SK-MEL-5 (cell line): ENCODE results near the gene PHF20. TPM values are rescaled to one million over a fixed set of nuclear protein-coding genes. Genes with fewer than 3 reads are reported as not detected.
A peak's percentile ranks its signal among the peaks of the same experiment; 100 is the strongest.
"Not testable (repeated sequence)": the region's sequence is repeated elsewhere in the genome, so short reads cannot be mapped to it uniquely, and the experiment has no call there.

ENCODE experiments used
- DNase-seq: peaks from one replicate; pipeline ENCODE4 v3.0.0-alpha.2; 2016; ENCODE audit warnings: low read depth, low spot score
- in situ Hi-C: cut with HindIII; loops from 2 replicates; pipeline ENCODE4 v1.10.0; 2016; ENCODE audit warnings: low sequenced_read_pairs, high pct_unique_total_duplicates, low pct_unique_long_range_greater_than_20kb
- total RNA-seq: library from RNA; depleted of rRNA; stranded (reverse); fragments of >200 nt; shearing (Covaris generic); gene quantifications from 2 replicates; pipeline ENCODE4 v1.2.3, GENCODE V29; 2014

PHF20 gene
- total RNA-seq, 1 experiment from 2014 or later: 44.4 TPM

GRCh38 chr20:35967979-35968640 is 196.3 kb downstream of the PHF20 start, which contains the start of gene CNBD2:
CNBD2 (plus strand) TSS chr20:35968590; CDS start chr20:35968763, 173 bp downstream.
- no peak for DNase-seq
- in situ Hi-C loops: no loop called here

- DNase-seq: no peak
- in situ Hi-C loops: no loop called here
These were observed 197.1 kb downstream of the PHF20 start for GRCh38 chr20:35968930-35969329.

GRCh38 chr20:35971981-35972380 is 200.2 kb downstream of the PHF20 start:
- no peak for DNase-seq
- in situ Hi-C loops: no loop called here

GRCh38 chr20:35972462-35972861 is 200.6 kb downstream of the PHF20 start:
- in situ Hi-C loops: no loop called here
- DNase-seq: no peak

GRCh38 chr20:35974256-35974655 is 202.4 kb downstream of the PHF20 start:
- in situ Hi-C loops: no loop called here

GRCh38 chr20:35975576-35976373 is 204.0 kb downstream of the PHF20 start:
- in situ Hi-C loops: no loop called here

More at GRCh38 chr20:35974256-35974655, 202.4 kb downstream of the PHF20 start:
- no peak for DNase-seq

GRCh38 chr20:35978041-35978513 is 206.3 kb downstream of the PHF20 start:
- in situ Hi-C loops: no loop called here
- peak; percentile 51 for DNase-seq

More at GRCh38 chr20:35975576-35976373, 204.0 kb downstream of the PHF20 start:
- DNase-seq: no peak

- in situ Hi-C loops: no loop called here
- no peak for DNase-seq
These were observed 207.7 kb downstream of the PHF20 start for GRCh38 chr20:35979544-35979943.

- in situ Hi-C loops: no loop called here
- no peak for DNase-seq
These were observed 210.2 kb downstream of the PHF20 start for GRCh38 chr20:35981969-35982368.

- in situ Hi-C loops: no loop called here
- no peak for DNase-seq
These were observed 212.6 kb downstream of the PHF20 start for GRCh38 chr20:35984382-35984781.

- in situ Hi-C loops: no loop called here
These were observed 214.0 kb downstream of the PHF20 start for GRCh38 chr20:35985806-35986205.

GRCh38 chr20:35988910-35989463 is 217.2 kb downstream of the PHF20 start:
- DNase-seq: no peak
- in situ Hi-C loops: no loop called here

More at GRCh38 chr20:35985806-35986205, 214.0 kb downstream of the PHF20 start:
- no peak for DNase-seq

- DNase-seq: peak; percentile 59
- in situ Hi-C loops: no loop called here
These were observed 219.4 kb downstream of the PHF20 start for GRCh38 chr20:35991142-35991771.

GRCh38 chr20:35992713-35993335 is 221.0 kb downstream of the PHF20 start:
- DNase-seq: peak; percentile 89
- in situ Hi-C loops: no loop called here

- in situ Hi-C loops: no loop called here
- DNase-seq: peak; percentile 93
These were observed 223.2 kb downstream of the PHF20 start for GRCh38 chr20:35994994-35995453.

GRCh38 chr20:35996492-35996891 is 224.7 kb downstream of the PHF20 start:
- in situ Hi-C loops, DNase-seq: not testable (repeated sequence)
